Myocyte (in vitro differentiated cells): ENCODE measurements around the gene UNC5A. TPM values are rescaled to one million over a fixed set of nuclear protein-coding genes. Genes with fewer than 3 reads are reported as not detected.
A peak's percentile ranks its signal among the peaks of the same experiment; 100 is the strongest.

Experiments used
- DNase-seq: peaks from one replicate; pipeline ENCODE4 v3.0.0-alpha.2; 2012; ENCODE audit warnings: low read depth
- total RNA-seq: library from RNA; depleted of rRNA; stranded (reverse); fragments of >200 nt; gene quantifications from 2 replicates; pipeline ENCODE4 v1.2.3, GENCODE V29; 2014

UNC5A gene
- total RNA-seq, 1 donor from 2014 or later: 0.21 TPM

- no peak for DNase-seq
Measured at GRCh38 chr5:176844706-176845391, 34.5 kb downstream of the UNC5A start.

- no peak for DNase-seq
Measured at GRCh38 chr5:176845392-176845713, 35.0 kb downstream of the UNC5A start.

- DNase-seq: no peak
Measured at GRCh38 chr5:176846335-176847140, 36.2 kb downstream of the UNC5A start.

- DNase-seq: no peak
Measured at GRCh38 chr5:176847148-176847547, 36.8 kb downstream of the UNC5A start.

GRCh38 chr5:176847726-176848290 is 37.4 kb downstream of the UNC5A start:
- DNase-seq: no peak

- DNase-seq: no peak
Measured at GRCh38 chr5:176848651-176849050, 38.3 kb downstream of the UNC5A start.

GRCh38 chr5:176849611-176850227 is 39.4 kb downstream of the UNC5A start:
- DNase-seq: no peak

- DNase-seq: no peak
Measured at GRCh38 chr5:176850371-176851245, 40.2 kb downstream of the UNC5A start.

- DNase-seq: no peak
Measured at GRCh38 chr5:176851380-176851779, 41.0 kb downstream of the UNC5A start.

GRCh38 chr5:176851871-176852658 is 41.7 kb downstream of the UNC5A start:
- peak; percentile 31 for DNase-seq

- no peak for DNase-seq
Measured at GRCh38 chr5:176853151-176853778, 42.9 kb downstream of the UNC5A start.

- DNase-seq: no peak
Measured at GRCh38 chr5:176854164-176854563, 43.8 kb downstream of the UNC5A start.

GRCh38 chr5:176855598-176855997 is 45.2 kb downstream of the UNC5A start:
- DNase-seq: no peak

- DNase-seq: no peak
Measured at GRCh38 chr5:176856746-176857145, 46.4 kb downstream of the UNC5A start.

- DNase-seq: no peak
Measured at GRCh38 chr5:176857216-176857893, 47.0 kb downstream of the UNC5A start.

GRCh38 chr5:176857894-176858273 is 47.5 kb downstream of the UNC5A start:
- no peak for DNase-seq

- no peak for DNase-seq
Measured at GRCh38 chr5:176859916-176860315, 49.6 kb downstream of the UNC5A start.

- DNase-seq: no peak
Measured at GRCh38 chr5:176860381-176860780, 50.0 kb downstream of the UNC5A start.

GRCh38 chr5:176861276-176861675 is 50.9 kb downstream of the UNC5A start:
- DNase-seq: no peak
